CD4-positive, alpha-beta memory T cell (primary cell): ENCODE data around the gene CALN1. TPM values are rescaled to one million over a fixed set of nuclear protein-coding genes. Genes with fewer than 3 reads are reported as not detected.

Experiments used
- CTCF ChIA-PET: fragments of 350-600 bp; sonication (Branson Sonifier 250); formaldehyde crosslinking; loops from one replicate; lab custom pipeline; 2021; ENCODE audit warnings: inconsistent platforms; ENCODE audit not compliant: partially characterized antibody; lab: Charles Lee
- POLR2A ChIA-PET: fragments of 350-600 bp; sonication (Branson Sonifier 250); formaldehyde crosslinking; loops from one replicate; lab custom pipeline; 2021; ENCODE audit not compliant: partially characterized antibody; lab: Charles Lee
- DNase-seq, 5 donors: peaks; one replicate each; pipeline versions ENCODE4 v3.0.0 to v3.0.0-alpha.2; 2020 to 2022; ENCODE audit warnings: mixed read lengths in 1 of 5
- H3K27ac ChIP-seq: one replicate; pipeline ENCODE4 v1.7.0; 2013; ENCODE audit warnings: low read depth, low read length
- H3K27me3 ChIP-seq: 2 replicates; pipeline ENCODE4 v1.7.0; 2013; ENCODE audit warnings: mild to moderate bottlenecking, low read length, moderate library complexity; ENCODE audit not compliant: insufficient read depth
- H3K36me3 ChIP-seq: 2 replicates; pipeline ENCODE4 v1.7.0; 2013; ENCODE audit warnings: mild to moderate bottlenecking, low read length, moderate library complexity; ENCODE audit not compliant: insufficient read depth
- H3K4me1 ChIP-seq: 2 replicates; pipeline ENCODE4 v1.7.0; 2013; ENCODE audit warnings: mild to moderate bottlenecking, low read length, moderate library complexity; ENCODE audit not compliant: insufficient read depth
- H3K4me3 ChIP-seq, 2 donors: one replicate each; pipeline ENCODE4 v1.7.0; 2013; ENCODE audit warnings: low read length in 2 of 2, mild to moderate bottlenecking in 1 of 2
- H3K9me3 ChIP-seq, 2 donors: one replicate each; pipeline ENCODE4 v1.7.0; 2013; ENCODE audit warnings: low read length in 2 of 2, control low read depth in 1 of 2; ENCODE audit not compliant: control insufficient read depth in 1 of 2
- H3K27ac Mint-ChIP-seq, 7 donors: one replicate each; pipeline ENCODE4 v1.8.0; 2020 to 2021; ENCODE audit warnings: mixed read lengths in 7 of 7, mild to moderate bottlenecking in 6 of 7, inconsistent platforms in 3 of 7, moderate library complexity in 3 of 7
- H3K27me3 Mint-ChIP-seq, 2 donors: one replicate each; pipeline ENCODE4 v1.8.0; 2020 to 2021; ENCODE audit warnings: mixed read lengths in 2 of 2
- H3K36me3 Mint-ChIP-seq, 2 donors: one replicate each; pipeline ENCODE4 v1.8.0; 2020 to 2021; ENCODE audit warnings: mixed read lengths in 2 of 2, inconsistent platforms in 1 of 2, mild to moderate bottlenecking in 1 of 2
- H3K4me1 Mint-ChIP-seq, 4 donors: one replicate each; pipeline ENCODE4 v1.8.0; 2020 to 2021; ENCODE audit warnings: mixed read lengths in 4 of 4, mild to moderate bottlenecking in 1 of 4
- H3K4me3 Mint-ChIP-seq, 8 donors: one replicate each; pipeline ENCODE4 v1.8.0; 2020 to 2021; ENCODE audit warnings: mixed read lengths in 8 of 8, mild to moderate bottlenecking in 7 of 8, moderate library complexity in 6 of 8, inconsistent platforms in 3 of 8
- H3K9me3 Mint-ChIP-seq, 8 donors: one replicate each; pipeline ENCODE4 v1.8.0; 2020 to 2021; ENCODE audit warnings: mixed read lengths in 8 of 8, mild to moderate bottlenecking in 5 of 8, inconsistent platforms in 3 of 8, moderate library complexity in 1 of 8
- intact Hi-C: fragments of 100-400 bp; cut with micrococcal nuclease; formaldehyde crosslinking; loops from one replicate; pipeline ENCODE4 v1.15.1; 2023
- polyA plus RNA-seq, 2 donors: library from polyadenylated mRNA; unstranded; fragments of 300-500 nt; fragmentation: Illumina TruSeq; gene quantifications; one replicate each; pipeline ENCODE4 v1.2.3, GENCODE V29; 2021
- total RNA-seq, 2 experiments: library from RNA; stranded (reverse); gene quantifications; one replicate each; pipeline ENCODE4 v1.2.3, GENCODE V29; 2021

The CALN1 gene
- total and polyA plus RNA-seq, 4 experiments from 2014 or later: not detected

- CTCF ChIA-PET: no interaction called here
- DNase-seq: no peak
- Histone ChIP-seq H3K27me3 (no peaks in the 10 kb centered on the region), H3K9me3 (no peaks in the 10 kb centered on the region), H3K4me1 (no peaks in the 10 kb centered on the region), H3K27ac (no peak overlapping the region), H3K36me3 (no peaks in the 10 kb centered on the region), H3K4me3 (no peak overlapping the region)
- POLR2A ChIA-PET: no interaction called here
- no peaks in the 10 kb centered on the region for H3K36me3 Mint-ChIP-seq
- no peak overlapping the region for H3K4me3 Mint-ChIP-seq
- no peak overlapping the region for H3K27ac Mint-ChIP-seq
- H3K27me3 Mint-ChIP-seq: no peaks in the 10 kb centered on the region
- H3K4me1 Mint-ChIP-seq: no peaks in the 10 kb centered on the region
- intact Hi-C loops: no loop called here
- H3K9me3 Mint-ChIP-seq: peaks cover 2 to 16% (median 5%) of the 10 kb centered on the region in 8 donors
Observed at GRCh38 chr7:71780282-71780681, 631.9 kb downstream of the CALN1 start.

GRCh38 chr7:71777278-71777677 lies 634.9 kb downstream of the CALN1 start:
- H3K36me3 ChIP-seq: no peaks in the 10 kb centered on the region
- Mint-ChIP-seq H3K27me3 (no peaks in the 10 kb centered on the region), H3K36me3 (no peaks in the 10 kb centered on the region), H3K9me3 (peaks cover 0 to 8% (median 2%) of the 10 kb centered on the region in 8 donors), H3K4me3 (no peak overlapping the region), H3K4me1 (no peaks in the 10 kb centered on the region), H3K27ac (no peak overlapping the region)
- no peaks in the 10 kb centered on the region for H3K9me3 ChIP-seq
- no peak overlapping the region for H3K27ac ChIP-seq
- DNase-seq: no peak
- CTCF ChIA-PET: no interaction called here
- H3K4me3 ChIP-seq: no peak overlapping the region
- intact Hi-C loops: no loop called here
- POLR2A ChIA-PET: no interaction called here
- H3K4me1 ChIP-seq: no peaks in the 10 kb centered on the region
- no peaks in the 10 kb centered on the region for H3K27me3 ChIP-seq

- Histone ChIP-seq H3K4me1 (no peaks in the 10 kb centered on the region), H3K27me3 (no peaks in the 10 kb centered on the region), H3K36me3 (no peaks in the 10 kb centered on the region), H3K4me3 (no peak overlapping the region), H3K27ac (no peak overlapping the region), H3K9me3 (no peaks in the 10 kb centered on the region)
- Mint-ChIP-seq H3K9me3 (peaks cover 0 to 6% (median 2%) of the 10 kb centered on the region in 8 donors), H3K27ac (no peak overlapping the region), H3K27me3 (no peaks in the 10 kb centered on the region), H3K4me1 (no peaks in the 10 kb centered on the region), H3K36me3 (no peaks in the 10 kb centered on the region), H3K4me3 (no peak overlapping the region)
- DNase-seq: no peak
- intact Hi-C loops: no loop called here
- ChIA-PET POLR2A (no interaction called here), CTCF (no interaction called here)
Observed at GRCh38 chr7:71776726-71777125, 635.4 kb downstream of the CALN1 start.

GRCh38 chr7:71775648-71776047 lies 636.5 kb downstream of the CALN1 start:
- peaks cover 0 to 6% (median 2%) of the 10 kb centered on the region in 8 donors for H3K9me3 Mint-ChIP-seq
- no peak overlapping the region for H3K27ac Mint-ChIP-seq
- no peak overlapping the region for H3K4me3 ChIP-seq
- H3K27me3 Mint-ChIP-seq: no peaks in the 10 kb centered on the region
- no peaks in the 10 kb centered on the region for H3K4me1 Mint-ChIP-seq
- ChIA-PET POLR2A (no interaction called here), CTCF (no interaction called here)
- H3K9me3 ChIP-seq: no peaks in the 10 kb centered on the region
- no peak overlapping the region for H3K4me3 Mint-ChIP-seq
- H3K36me3 ChIP-seq: no peaks in the 10 kb centered on the region
- H3K27me3 ChIP-seq: no peaks in the 10 kb centered on the region
- DNase-seq: no peak
- H3K36me3 Mint-ChIP-seq: no peaks in the 10 kb centered on the region
- intact Hi-C loops: no loop called here
- no peak overlapping the region for H3K27ac ChIP-seq
- no peaks in the 10 kb centered on the region for H3K4me1 ChIP-seq

- intact Hi-C loops: no loop called here
- Histone ChIP-seq H3K36me3 (no peaks in the 10 kb centered on the region), H3K4me3 (no peak overlapping the region), H3K27me3 (no peaks in the 10 kb centered on the region), H3K27ac (no peak overlapping the region), H3K4me1 (no peaks in the 10 kb centered on the region), H3K9me3 (no peaks in the 10 kb centered on the region)
- Mint-ChIP-seq H3K36me3 (no peaks in the 10 kb centered on the region), H3K4me1 (no peaks in the 10 kb centered on the region), H3K27ac (no peak overlapping the region), H3K27me3 (no peaks in the 10 kb centered on the region), H3K4me3 (no peak overlapping the region), H3K9me3 (peaks cover 0 to 7% (median 3%) of the 10 kb centered on the region in 8 donors)
- ChIA-PET CTCF (no interaction called here), POLR2A (no interaction called here)
- DNase-seq: no peak
Observed at GRCh38 chr7:71772779-71773178, 639.4 kb downstream of the CALN1 start.

GRCh38 chr7:71770269-71770907 lies 641.8 kb downstream of the CALN1 start:
- Histone ChIP-seq H3K4me3 (no peak overlapping the region), H3K27ac (no peak overlapping the region), H3K4me1 (no peaks in the 10 kb centered on the region), H3K27me3 (no peaks in the 10 kb centered on the region), H3K9me3 (no peaks in the 10 kb centered on the region), H3K36me3 (no peaks in the 10 kb centered on the region)
- intact Hi-C loops: no loop called here
- Mint-ChIP-seq H3K36me3 (no peaks in the 10 kb centered on the region), H3K9me3 (peaks cover 0 to 8% (median 3%) of the 10 kb centered on the region in 8 donors), H3K27ac (no peak overlapping the region), H3K4me1 (no peaks in the 10 kb centered on the region), H3K27me3 (no peaks in the 10 kb centered on the region), H3K4me3 (no peak overlapping the region)
- CTCF ChIA-PET: no interaction called here
- DNase-seq: no peak
- POLR2A ChIA-PET: no interaction called here

GRCh38 chr7:71769326-71769725 lies 642.8 kb downstream of the CALN1 start:
- no peaks in the 10 kb centered on the region for H3K27me3 ChIP-seq
- ChIA-PET POLR2A (no interaction called here), CTCF (no interaction called here)
- intact Hi-C loops: no loop called here
- no peaks in the 10 kb centered on the region for H3K4me1 Mint-ChIP-seq
- no peak overlapping the region for H3K27ac ChIP-seq
- no peak for DNase-seq
- no peaks in the 10 kb centered on the region for H3K36me3 ChIP-seq
- no peaks in the 10 kb centered on the region for H3K4me1 ChIP-seq
- no peak overlapping the region for H3K4me3 ChIP-seq
- no peak overlapping the region for H3K4me3 Mint-ChIP-seq
- no peaks in the 10 kb centered on the region for H3K27me3 Mint-ChIP-seq
- no peaks in the 10 kb centered on the region for H3K36me3 Mint-ChIP-seq
- peaks cover 0 to 8% (median 3%) of the 10 kb centered on the region in 8 donors for H3K9me3 Mint-ChIP-seq
- no peak overlapping the region for H3K27ac Mint-ChIP-seq
- H3K9me3 ChIP-seq: no peaks in the 10 kb centered on the region
